SK-N-SH (cell line): ENCODE data around the gene GABRB1. TPM values are rescaled to one million over a fixed set of nuclear protein-coding genes. Genes with fewer than 3 reads are reported as not detected.

Experiments
- CTCF ChIA-PET: fragments of 300-600, 350-600 bp; formaldehyde crosslinking; extraction: SDS; loops from one replicate; lab custom pipeline; 2021; lab: Yijun Ruan, JAX
- POLR2A ChIA-PET: fragments of 350-600 bp; sonication (Branson Sonifier 250); formaldehyde crosslinking; extraction: SDS; loops from one replicate; lab custom pipeline; 2020; ENCODE audit warnings: antibody characterized with exemption, inconsistent platforms; lab: Yijun Ruan, JAX
- DNase-seq: peaks from one replicate; pipeline ENCODE4 v3.0.0; 2012
- H2AFZ ChIP-seq: fragments of 200-600 bp; sonication (generic); 2 replicates; pipeline ENCODE4 v1.8.1; 2016; ENCODE audit warnings: antibody characterized with exemption, mild to moderate bottlenecking, low read depth
- H3F3A ChIP-seq: fragments of 200-600 bp; sonication (generic); replicated peaks from 2 replicates; pipeline ENCODE3; 2016; ENCODE audit warnings: antibody characterized with exemption, mild to moderate bottlenecking; ENCODE audit not compliant: insufficient read depth
- H3K27ac ChIP-seq, 2 experiments: fragments of 200-500 bp in 1 of 2; fragments of 200-600 bp in 1 of 2; sonication (Bioruptor generic) in 1 of 2; sonication (generic), shearing (Covaris generic) in 1 of 2; 2 replicates each; pipeline versions ENCODE4 v1.5.1 to v1.6.1; 2014 to 2016; ENCODE audit warnings: low read depth in 2 of 2, inconsistent platforms in 1 of 2, low read length in 1 of 2, mild to moderate bottlenecking in 1 of 2, mixed read lengths in 1 of 2
- H3K27me3 ChIP-seq: fragments of 200-600 bp; sonication (generic), shearing (Covaris generic); 2 replicates; pipeline ENCODE4 v1.6.1; 2016; ENCODE audit warnings: mixed run types; ENCODE audit not compliant: insufficient read depth
- H3K36me3 ChIP-seq, 2 experiments: fragments of 200-500 bp in 1 of 2; fragments of 200-600 bp in 1 of 2; sonication (Bioruptor generic) in 1 of 2; sonication (generic) in 1 of 2; replicated peaks in 1 of 2; 2 replicates each; pipeline versions ENCODE3 to v1.5.1; 2014 to 2016; ENCODE audit warnings: low read length in 1 of 2, mild to moderate bottlenecking in 1 of 2; ENCODE audit not compliant: insufficient read depth in 2 of 2, control insufficient read depth in 1 of 2
- H3K4me1 ChIP-seq, 2 experiments: fragments of 200-500 bp in 1 of 2; fragments of 200-600 bp in 1 of 2; sonication (Bioruptor generic) in 1 of 2; sonication (generic), shearing (Covaris generic) in 1 of 2; 2 replicates each; pipeline versions ENCODE4 v1.5.1 to v1.6.1; 2014 to 2016; ENCODE audit warnings: low read depth in 1 of 2, low read length in 1 of 2, mixed run types in 1 of 2; ENCODE audit not compliant: insufficient read depth in 2 of 2, control insufficient read depth in 1 of 2
- H3K4me2 ChIP-seq: fragments of 200-600 bp; sonication (generic), shearing (Covaris generic); 2 replicates; pipeline ENCODE4 v1.6.1; 2017; ENCODE audit warnings: mixed run types
- H3K4me3 ChIP-seq, 2 experiments: fragments of 200-500 bp in 1 of 2; fragments of 200-600 bp in 1 of 2; sonication (Bioruptor generic) in 1 of 2; sonication (generic), shearing (Covaris generic) in 1 of 2; 2 replicates each; pipeline versions ENCODE4 v1.5.1 to v1.8.1; 2014 to 2016; ENCODE audit warnings: low read depth in 2 of 2, inconsistent platforms in 1 of 2, low read length in 1 of 2, mild to moderate bottlenecking in 1 of 2, mixed read lengths in 1 of 2, moderate library complexity in 1 of 2
- H3K79me2 ChIP-seq: fragments of 200-600 bp; sonication (generic); 2 replicates; pipeline ENCODE4 v1.8.1; 2017; ENCODE audit warnings: mild to moderate bottlenecking; ENCODE audit not compliant: insufficient read depth
- H3K9ac ChIP-seq: fragments of 200-600 bp; sonication (generic); 2 replicates; pipeline ENCODE4 v1.6.1; 2017; ENCODE audit warnings: mixed run types
- H3K9me2 ChIP-seq: fragments of 200-600 bp; sonication (generic); 2 replicates; pipeline ENCODE4 v1.6.1; 2017; ENCODE audit warnings: mixed run types
- H3K9me3 ChIP-seq: fragments of 200-600 bp; sonication (generic); 2 replicates; pipeline ENCODE4 v1.6.1; 2017; ENCODE audit warnings: mixed run types, mild to moderate bottlenecking, moderate library complexity
- H4K20me1 ChIP-seq: fragments of 200-600 bp; sonication (generic); 2 replicates; pipeline ENCODE4 v1.6.1; 2017; ENCODE audit warnings: mild to moderate bottlenecking, mixed run types; ENCODE audit not compliant: insufficient read depth
- CTCF ChIP-seq: fragments of 200-600 bp; sonication (generic); IDR thresholded peaks from 2 replicates; pipeline ENCODE4 v1.6.1; 2017; ENCODE audit warnings: antibody characterized with exemption, mild to moderate bottlenecking, moderate library complexity
- ELF1 ChIP-seq: IDR thresholded peaks from 2 replicates; pipeline ENCODE4 v1.4.0; 2012
- FOSL2 ChIP-seq: IDR thresholded peaks from 2 replicates; pipeline ENCODE4 v1.4.0; 2012; ENCODE audit warnings: low read depth, mild to moderate bottlenecking, moderate library complexity, borderline replicate concordance
- FOXM1 ChIP-seq: IDR thresholded peaks from 2 replicates; pipeline ENCODE4 v1.4.0; 2012; ENCODE audit warnings: low read depth, mild to moderate bottlenecking
- JUND ChIP-seq: IDR thresholded peaks from 2 replicates; pipeline ENCODE4 v1.4.0; 2012
- MXI1 ChIP-seq: IDR thresholded peaks from 2 replicates; pipeline ENCODE4 v1.6.1; 2012; ENCODE audit warnings: mild to moderate bottlenecking, low read depth, low read length, improper control_type of control experiment
- POLR2AphosphoS5 ChIP-seq: IDR thresholded peaks from 2 replicates; pipeline ENCODE4 v1.6.1; 2012; ENCODE audit warnings: low read depth, low read length
- RCOR1 ChIP-seq: fragments of 150-350 bp; IDR thresholded peaks from 2 replicates; pipeline ENCODE4 v1.6.1; 2017; ENCODE audit warnings: antibody characterized with exemption, low read length
- RFX5 ChIP-seq: IDR thresholded peaks from 2 replicates; pipeline ENCODE4 v1.6.1; 2012; ENCODE audit warnings: mild to moderate bottlenecking, improper control_type of control experiment, low read length
- RXRA ChIP-seq: IDR thresholded peaks from 2 replicates; pipeline ENCODE4 v1.4.0; 2012; ENCODE audit warnings: low read depth, mild to moderate bottlenecking, borderline replicate concordance
- SMC3 ChIP-seq: IDR thresholded peaks from 2 replicates; pipeline ENCODE4 v1.6.1; 2012; ENCODE audit warnings: low read depth, low read length, improper control_type of control experiment
- TAF1 ChIP-seq: IDR thresholded peaks from 2 replicates; pipeline ENCODE4 v1.6.1; 2012; ENCODE audit warnings: low read depth, mild to moderate bottlenecking, low read length, moderate library complexity, borderline replicate concordance
- TCF12 ChIP-seq: IDR thresholded peaks from 2 replicates; pipeline ENCODE4 v1.4.0; 2012
- TEAD4 ChIP-seq: IDR thresholded peaks from 2 replicates; pipeline ENCODE4 v1.4.0; 2012; ENCODE audit warnings: mild to moderate bottlenecking, borderline replicate concordance; ENCODE audit not compliant: insufficient read depth
- YY1 ChIP-seq: IDR thresholded peaks from 2 replicates; pipeline ENCODE4 v1.4.0; 2012; ENCODE audit warnings: low read depth, mild to moderate bottlenecking
- ZBTB33 ChIP-seq: IDR thresholded peaks from 2 replicates; pipeline ENCODE4 v1.4.0; 2012; ENCODE audit warnings: low read depth, borderline replicate concordance
- WGBS: methylation state at CpG from one replicate; pipeline ENCODE4 v1.1.6; 2017; ENCODE audit warnings: low lambda C conversion rate; 5-methylcytosine and 5-hydroxymethylcytosine counted together
- polyA plus RNA-seq, 3 experiments: library from polyadenylated mRNA; depleted of rRNA; stranded (reverse); fragments of >200 nt; gene quantifications; 2 replicates each; pipeline ENCODE4 v1.2.3, GENCODE V29; 2012
- TF ChIP-seq, protein P1 (sequence below): IDR thresholded peaks from 2 replicates; pipeline ENCODE4; 2012
- TF ChIP-seq, protein P2 (sequence below): fragments of 150-350 bp; IDR thresholded peaks from 2 replicates; pipeline ENCODE4 v1.6.1; 2016; ENCODE audit warnings: mild to moderate bottlenecking, low read depth, low read length
- TF ChIP-seq, protein P3 (sequence below): IDR thresholded peaks from 2 replicates; pipeline ENCODE4 v1.4.0; 2012; ENCODE audit warnings: low read depth
- TF ChIP-seq, protein P4 (sequence below): fragments of 150-350 bp; IDR thresholded peaks from 2 replicates; pipeline ENCODE4 v1.6.1; 2017; ENCODE audit warnings: antibody characterized with exemption, low read length, low read depth, borderline replicate concordance

The GABRB1 gene
- polyA plus RNA-seq, 1 of the 3 experiments (the other 2 are of a cell fraction), result not detected

DNA sequence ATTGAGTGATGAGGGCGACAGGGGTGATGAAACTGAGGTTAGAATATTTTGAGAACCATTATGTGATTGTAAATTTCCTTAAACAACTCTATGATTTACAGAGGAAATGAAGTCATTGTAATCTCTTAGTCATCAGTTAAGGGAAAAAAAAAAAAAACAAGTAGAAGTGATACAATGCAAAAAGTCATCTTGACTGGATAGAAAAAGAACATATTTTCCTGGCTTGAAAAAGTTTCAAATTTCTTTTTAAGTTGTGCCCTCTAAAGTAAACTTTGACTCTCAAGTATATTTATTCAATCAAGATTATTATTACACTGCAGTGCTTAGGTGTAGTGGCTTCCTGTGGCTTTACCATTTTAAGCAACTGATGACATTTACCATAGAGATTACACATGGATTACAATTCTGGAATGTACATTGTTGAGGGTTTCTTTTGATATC, 40.6 kb downstream of the GABRB1 start:
- H3K27ac ChIP-seq, result peak overlapping the region in 1 of 2 experiments; percentile 77; a peak in 2 of 4 replicates
- ChIA-PET CTCF (interaction anchor here (1.2 kb wide), 1 partner anchor 12 kb away, joined by 3 read pairs; no protein-coding TSS in a partner anchor), POLR2A (no interaction called here)
- no peaks in the 10 kb centered on the region for H3K79me2 ChIP-seq
- H4K20me1 ChIP-seq, result no peaks in the 10 kb centered on the region
- no peaks in the 10 kb centered on the region for H3K27me3 ChIP-seq
- H3K9ac ChIP-seq, result no peak overlapping the region
- no peak overlapping the region for H2AFZ ChIP-seq
- 2% methylated on average over 1 of the region's 1 CpG for WGBS
- peak overlapping the region; percentile 35; the same call in 1 of the 2 replicates for H3K4me2 ChIP-seq
- TF ChIP-seq, protein P1, sequence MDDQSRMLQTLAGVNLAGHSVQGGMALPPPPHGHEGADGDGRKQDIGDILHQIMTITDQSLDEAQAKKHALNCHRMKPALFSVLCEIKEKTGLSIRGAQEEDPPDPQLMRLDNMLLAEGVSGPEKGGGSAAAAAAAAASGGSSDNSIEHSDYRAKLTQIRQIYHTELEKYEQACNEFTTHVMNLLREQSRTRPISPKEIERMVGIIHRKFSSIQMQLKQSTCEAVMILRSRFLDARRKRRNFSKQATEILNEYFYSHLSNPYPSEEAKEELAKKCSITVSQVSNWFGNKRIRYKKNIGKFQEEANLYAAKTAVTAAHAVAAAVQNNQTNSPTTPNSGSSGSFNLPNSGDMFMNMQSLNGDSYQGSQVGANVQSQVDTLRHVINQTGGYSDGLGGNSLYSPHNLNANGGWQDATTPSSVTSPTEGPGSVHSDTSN, result peak; percentile 18; the same call in 1 of the 2 replicates
- TF ChIP-seq, protein P2, sequence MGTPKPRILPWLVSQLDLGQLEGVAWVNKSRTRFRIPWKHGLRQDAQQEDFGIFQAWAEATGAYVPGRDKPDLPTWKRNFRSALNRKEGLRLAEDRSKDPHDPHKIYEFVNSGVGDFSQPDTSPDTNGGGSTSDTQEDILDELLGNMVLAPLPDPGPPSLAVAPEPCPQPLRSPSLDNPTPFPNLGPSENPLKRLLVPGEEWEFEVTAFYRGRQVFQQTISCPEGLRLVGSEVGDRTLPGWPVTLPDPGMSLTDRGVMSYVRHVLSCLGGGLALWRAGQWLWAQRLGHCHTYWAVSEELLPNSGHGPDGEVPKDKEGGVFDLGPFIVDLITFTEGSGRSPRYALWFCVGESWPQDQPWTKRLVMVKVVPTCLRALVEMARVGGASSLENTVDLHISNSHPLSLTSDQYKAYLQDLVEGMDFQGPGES, result no peak
- TF ChIP-seq MXI1 (no peak), FOSL2 (peak; percentile 29; the same call in 1 of the 2 replicates), RXRA (no peak), TCF12 (peak; percentile 15; the same call in 1 of the 2 replicates), JUND (peak; percentile 47; the same call in 1 of the 2 replicates)
- TF ChIP-seq, protein P3, sequence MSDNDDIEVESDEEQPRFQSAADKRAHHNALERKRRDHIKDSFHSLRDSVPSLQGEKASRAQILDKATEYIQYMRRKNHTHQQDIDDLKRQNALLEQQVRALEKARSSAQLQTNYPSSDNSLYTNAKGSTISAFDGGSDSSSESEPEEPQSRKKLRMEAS, result no peak
- H3K4me3 ChIP-seq, result no peak overlapping the region
- H3F3A ChIP-seq, result peaks cover 17% of the 10 kb centered on the region
- no peak for DNase-seq
- H3K9me3 ChIP-seq, result no peaks in the 10 kb centered on the region
- peaks cover 0 to 37% of the 10 kb centered on the region in 2 experiments; a peak in 1 of 4 replicates for H3K4me1 ChIP-seq
- H3K9me2 ChIP-seq, result no peaks in the 10 kb centered on the region
- no peaks in the 10 kb centered on the region for H3K36me3 ChIP-seq

DNA sequence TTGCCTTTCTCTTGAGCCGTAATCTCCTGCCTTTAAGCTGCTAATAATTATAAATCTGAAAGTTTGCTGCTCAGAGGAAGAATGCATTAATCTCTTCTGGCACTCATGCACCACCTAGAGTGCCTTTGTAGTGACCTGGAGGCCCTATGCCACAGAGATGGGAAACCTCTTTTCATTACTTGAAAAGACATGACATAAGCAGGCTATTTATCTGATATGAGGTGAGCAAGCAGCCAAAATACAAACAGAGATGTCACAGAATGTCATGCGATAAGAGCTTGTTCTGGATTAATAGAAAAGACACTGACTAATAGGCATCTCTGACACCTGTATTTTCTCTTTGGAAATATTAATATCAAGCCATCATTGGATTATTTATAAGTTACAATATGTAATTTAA, 42.3 kb downstream of the GABRB1 start:
- Histone ChIP-seq H3F3A (peaks cover 17% of the 10 kb centered on the region), H3K9me3 (no peaks in the 10 kb centered on the region), H4K20me1 (no peaks in the 10 kb centered on the region), H3K4me3 (no peak overlapping the region), H3K79me2 (no peaks in the 10 kb centered on the region), H3K9me2 (no peaks in the 10 kb centered on the region), H3K9ac (no peak overlapping the region), H3K27ac (no peak overlapping the region), H2AFZ (no peak overlapping the region), H3K36me3 (no peaks in the 10 kb centered on the region), H3K4me1 (peaks cover 0 to 37% of the 10 kb centered on the region in 2 experiments; a peak in 1 of 4 replicates), H3K4me2 (no peak overlapping the region), H3K27me3 (no peaks in the 10 kb centered on the region)
- POLR2A ChIA-PET, result no interaction called here
- CTCF ChIA-PET, result interaction anchor here (0.7 to 0.9 kb wide), 2 partner anchors 49 to 1432 kb away, joined by 3 read pairs; no protein-coding TSS in a partner anchor
- DNase-seq, result no peak
- 43% methylated on average over 2 of the region's 2 CpGs for WGBS
- TF ChIP-seq ZBTB33 (no peak), YY1 (no peak), FOXM1 (no peak), TAF1 (no peak), CTCF (no peak), RCOR1 (no peak), ELF1 (no peak), RFX5 (no peak), SMC3 (no peak), FOSL2 (no peak), TCF12 (no peak), TEAD4 (no peak), POLR2AphosphoS5 (no peak)
- TF ChIP-seq, protein P4, sequence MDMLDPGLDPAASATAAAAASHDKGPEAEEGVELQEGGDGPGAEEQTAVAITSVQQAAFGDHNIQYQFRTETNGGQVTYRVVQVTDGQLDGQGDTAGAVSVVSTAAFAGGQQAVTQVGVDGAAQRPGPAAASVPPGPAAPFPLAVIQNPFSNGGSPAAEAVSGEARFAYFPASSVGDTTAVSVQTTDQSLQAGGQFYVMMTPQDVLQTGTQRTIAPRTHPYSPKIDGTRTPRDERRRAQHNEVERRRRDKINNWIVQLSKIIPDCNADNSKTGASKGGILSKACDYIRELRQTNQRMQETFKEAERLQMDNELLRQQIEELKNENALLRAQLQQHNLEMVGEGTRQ, result no peak
- TF ChIP-seq, protein P1, result no peak
